ENCODE data around the gene ELL. TPM values are rescaled to one million over a fixed set of nuclear protein-coding genes. Genes with fewer than 3 reads are reported as not detected.

Gene ELL
- total and polyA plus RNA-seq, 2 donors (not counting 3 experiments of a cell fraction or from before 2014, with no cell fraction given), result 9.9 to 18.2 TPM

- Histone ChIP-seq H3K36me3 (ENCODE audit: control insufficient read depth in 2 of 2, extremely low read depth in 1 of 2, insufficient read depth in 2 of 2, low read length in 2 of 2) (no peaks in the 10 kb centered on the region), H3K4me3 (replicated peaks in 1 of 3; ENCODE audit: insufficient read depth in 1 of 3, low read depth in 1 of 3, low read length in 3 of 3) (peak overlapping the region; percentile 71 to 85 (median 82)), H3K27ac (ENCODE audit: insufficient read depth, low read depth, low read length) (peak overlapping the region; percentile 89), H3K4me2 (ENCODE audit: insufficient read depth, low read length) (peak overlapping the region; percentile 94), H3K9me1 (replicated peaks; ENCODE audit: control insufficient read depth, extremely low read depth, insufficient read depth, low read length) (no peaks in the 10 kb centered on the region), H2AFZ (ENCODE audit: low read depth, low read length) (peak overlapping the region; percentile 48), H4K20me1 (replicated peaks; ENCODE audit: control insufficient read depth, extremely low read depth, insufficient read depth, low read length) (no peaks in the 10 kb centered on the region), H3K79me2 (ENCODE audit: control insufficient read depth, insufficient read depth, low read length) (peaks cover 59% of the 10 kb centered on the region), H3K4me1 (ENCODE audit: control insufficient read depth, extremely low read depth, insufficient read depth, low read length) (peaks cover 19% of the 10 kb centered on the region), H3K9ac (replicated peaks; ENCODE audit: extremely low read depth, insufficient read depth, low read length) (peak overlapping the region; percentile 97), H3K27me3 (ENCODE audit: control insufficient read depth in 2 of 2, insufficient read depth in 2 of 2, low read length in 2 of 2) (no peaks in the 10 kb centered on the region), H3K9me3 (replicated peaks; ENCODE audit: control insufficient read depth, insufficient read depth, low read length) (no peaks in the 10 kb centered on the region)
- DNase-seq (ENCODE audit: low read depth, low spot score) (peak; percentile 85), FAIRE-seq (peak; percentile 94)
- dilution Hi-C loops (cut with MboI; ENCODE audit: extremely low pct_ligation_motif_present, low sequenced_read_pairs) (no loop called here), intact Hi-C loops (cut with micrococcal nuclease) (loop anchor here (1.0 to 2.0 kb wide), 3 partner anchors 34 to 103 kb away; no protein-coding TSS in a partner anchor)
- TF ChIP-seq POLR2AphosphoS5 (IDR thresholded peaks at IDR 0.05; ENCODE audit: insufficient read depth, low read depth, low read length) (peak; percentile 26), CTCF (IDR thresholded peaks at IDR 0.05; ENCODE audit: extremely low read depth in 1 of 2, insufficient read depth in 1 of 2, low read depth in 1 of 2, low read length in 2 of 2) (peak; percentile 53 to 71), POLR2A (IDR thresholded peaks at IDR 0.05; ENCODE audit: low read depth, low read length) (no peak)
- CTCF ChIA-PET, result interaction anchor here (0.7 to 3.6 kb wide), 32 partner anchors 8 to 507 kb away, joined by 3 to 25 read pairs (median 5); partner anchors contain the start of genes KXD1, REX1BD and UPF1
- POLR2A ChIA-PET, result interaction anchor here (0.5 to 2.1 kb wide), 8 partner anchors 12 to 491 kb away, joined by 3 to 9 read pairs (median 4); partner anchors contain the start of genes KXD1, REX1BD and UBA52
- BruUV-seq (replicated peaks), result TSS peak; percentile 41
Measured at GRCh38 chr19:18519962-18520847, 1.7 kb downstream of the ELL start.
